Measurements from ENCODE around the gene GRIK1.

GRIK1 gene

DNA sequence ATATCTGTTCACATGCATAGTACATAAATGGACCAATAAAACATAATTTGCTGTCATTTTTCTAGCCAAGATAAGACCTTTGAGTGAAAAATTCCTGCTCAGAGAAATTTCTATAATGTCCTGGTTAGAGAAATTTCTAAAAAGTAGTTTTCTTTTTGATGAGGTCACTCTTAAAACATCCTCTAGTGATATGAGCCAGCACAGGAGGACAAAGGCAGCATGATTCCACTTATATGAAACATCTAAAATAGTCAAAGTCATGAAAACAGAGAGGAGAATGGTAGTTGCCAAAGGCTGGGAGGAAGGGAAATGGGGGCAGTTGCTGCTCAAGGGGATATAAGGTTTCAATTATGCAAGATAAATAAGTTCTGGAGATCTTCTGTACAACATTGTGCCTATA, 401.7 kb downstream of the GRIK1 start:
- no peak overlapping the region for H3K4me3 ChIP-seq (ENCODE audit: low read depth, low read length)
- TF ChIP-seq, protein P1, sequence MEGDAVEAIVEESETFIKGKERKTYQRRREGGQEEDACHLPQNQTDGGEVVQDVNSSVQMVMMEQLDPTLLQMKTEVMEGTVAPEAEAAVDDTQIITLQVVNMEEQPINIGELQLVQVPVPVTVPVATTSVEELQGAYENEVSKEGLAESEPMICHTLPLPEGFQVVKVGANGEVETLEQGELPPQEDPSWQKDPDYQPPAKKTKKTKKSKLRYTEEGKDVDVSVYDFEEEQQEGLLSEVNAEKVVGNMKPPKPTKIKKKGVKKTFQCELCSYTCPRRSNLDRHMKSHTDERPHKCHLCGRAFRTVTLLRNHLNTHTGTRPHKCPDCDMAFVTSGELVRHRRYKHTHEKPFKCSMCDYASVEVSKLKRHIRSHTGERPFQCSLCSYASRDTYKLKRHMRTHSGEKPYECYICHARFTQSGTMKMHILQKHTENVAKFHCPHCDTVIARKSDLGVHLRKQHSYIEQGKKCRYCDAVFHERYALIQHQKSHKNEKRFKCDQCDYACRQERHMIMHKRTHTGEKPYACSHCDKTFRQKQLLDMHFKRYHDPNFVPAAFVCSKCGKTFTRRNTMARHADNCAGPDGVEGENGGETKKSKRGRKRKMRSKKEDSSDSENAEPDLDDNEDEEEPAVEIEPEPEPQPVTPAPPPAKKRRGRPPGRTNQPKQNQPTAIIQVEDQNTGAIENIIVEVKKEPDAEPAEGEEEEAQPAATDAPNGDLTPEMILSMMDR (IDR thresholded peaks at IDR 0.05; ENCODE audit: low read depth, low read length), result no peak

DNA sequence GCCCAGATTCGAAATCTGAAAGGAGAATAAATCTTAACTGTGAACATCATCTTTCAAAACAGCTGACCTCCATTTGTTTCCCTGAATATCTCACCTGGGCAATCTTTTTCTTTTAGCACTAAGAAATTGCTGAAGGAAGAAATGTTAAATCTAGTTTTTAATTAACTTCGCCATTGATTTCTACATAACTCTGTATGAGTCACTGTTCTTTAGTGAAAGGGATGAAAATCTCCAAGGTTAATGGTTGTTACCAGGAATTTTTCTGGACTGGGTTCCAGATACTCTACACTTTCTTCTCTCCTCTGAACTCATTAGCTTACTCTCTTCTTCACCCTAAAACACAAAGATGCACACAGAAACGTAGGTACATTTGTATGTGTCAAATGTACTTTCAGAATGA, 405.3 kb downstream of the GRIK1 start:
- TF ChIP-seq, protein P1 (IDR thresholded peaks at IDR 0.05; ENCODE audit: low read depth, low read length), result no peak
- no peak overlapping the region for H3K4me3 ChIP-seq (ENCODE audit: low read depth, low read length)

DNA sequence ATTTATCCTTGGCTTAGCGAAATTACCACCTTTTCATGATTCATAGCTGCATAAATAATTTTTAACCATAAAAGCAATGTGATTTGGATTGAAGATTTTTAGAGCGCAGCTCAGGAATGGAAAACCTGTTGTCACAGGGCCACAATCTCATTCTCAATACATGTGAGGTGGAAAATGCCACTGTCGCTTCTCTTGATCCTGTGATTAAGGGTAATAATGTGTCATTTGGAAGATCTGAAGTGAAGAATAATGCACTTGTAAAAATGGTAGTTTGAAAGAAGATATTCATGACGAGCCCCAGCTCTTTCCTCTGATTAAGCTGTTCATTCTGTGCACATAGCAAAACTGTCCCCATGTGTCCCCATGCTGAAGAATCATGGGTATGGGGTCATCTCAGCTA, 410.7 kb downstream of the GRIK1 start:
- TF ChIP-seq, protein P1 (IDR thresholded peaks at IDR 0.05; ENCODE audit: low read depth, low read length), result no peak
- no peak overlapping the region for H3K4me3 ChIP-seq (ENCODE audit: low read depth, low read length)

- TF ChIP-seq, protein P1 (IDR thresholded peaks at IDR 0.05; ENCODE audit: low read depth, low read length), result no peak
- H3K4me3 ChIP-seq (ENCODE audit: low read depth, low read length), result no peak overlapping the region
Measured at GRCh38 chr21:29526545-29526944, 413.3 kb downstream of the GRIK1 start.

- no peak overlapping the region for H3K4me3 ChIP-seq (ENCODE audit: low read depth, low read length)
- TF ChIP-seq, protein P1 (IDR thresholded peaks at IDR 0.05; ENCODE audit: low read depth, low read length), result no peak
Measured at GRCh38 chr21:29524055-29524454, 415.7 kb downstream of the GRIK1 start.

GRCh38 chr21:29523646-29524045, 416.1 kb downstream of the GRIK1 start:
- TF ChIP-seq, protein P1 (IDR thresholded peaks at IDR 0.05; ENCODE audit: low read depth, low read length), result no peak
- H3K4me3 ChIP-seq (ENCODE audit: low read depth, low read length), result no peak overlapping the region

DNA sequence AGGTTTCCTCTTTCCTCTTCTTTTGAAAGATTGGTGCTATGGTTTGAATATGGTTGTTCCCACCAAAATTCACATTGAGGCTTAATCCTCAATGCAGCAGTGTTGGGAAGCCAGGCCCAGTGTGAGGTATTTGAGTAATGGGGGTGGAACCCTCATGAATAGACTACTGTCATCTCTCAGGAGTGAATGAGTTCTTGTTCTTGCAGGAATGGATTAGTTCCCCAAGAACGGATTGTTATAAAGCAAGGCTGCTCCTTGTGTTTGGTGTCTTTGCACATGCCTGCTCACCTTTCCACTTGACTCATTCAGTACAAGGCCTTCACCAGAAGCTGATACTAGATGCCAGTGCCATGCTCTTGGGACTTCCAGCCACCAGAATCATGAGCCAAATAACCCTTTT, 417.9 kb downstream of the GRIK1 start:
- TF ChIP-seq, protein P1 (IDR thresholded peaks at IDR 0.05; ENCODE audit: low read depth, low read length), result no peak
- no peak overlapping the region for H3K4me3 ChIP-seq (ENCODE audit: low read depth, low read length)

Data from WI38 (cell line).